Activated B cell treated with CpG ODN at 0.5 μM for 24 hours (primary cell): Measurements from ENCODE around the gene UST. TPM values are rescaled to one million over a fixed set of nuclear protein-coding genes. Genes with fewer than 3 reads are reported as not detected.
A peak's percentile ranks its signal among the peaks of the same experiment; 100 is the strongest.

Experiments used
- ATAC-seq: fragments of 200-7000 bp; cut with Tn5 transposase; one replicate; pipeline ENCODE4 v1.10.0; 2021; ENCODE audit warnings: low read depth, mild to moderate bottlenecking, moderate library complexity
- CTCF ChIA-PET: fragments of 350-600 bp; sonication (Branson Sonifier 250); formaldehyde crosslinking; loops from one replicate; lab custom pipeline; 2021; ENCODE audit warnings: antibody characterized with exemption; lab: Charles Lee
- POLR2A ChIA-PET: fragments of 350-600 bp; sonication (Branson Sonifier 250); formaldehyde crosslinking; loops from one replicate; lab custom pipeline; 2021; ENCODE audit warnings: antibody characterized with exemption; lab: Charles Lee
- DNase-seq: peaks from one replicate; pipeline ENCODE4 v3.0.0; 2022
- H3K27ac Mint-ChIP-seq: one replicate; pipeline ENCODE4 v1.8.0; 2020; ENCODE audit warnings: mixed read lengths
- H3K27me3 Mint-ChIP-seq: one replicate; pipeline ENCODE4 v1.8.0; 2021; ENCODE audit warnings: mixed read lengths
- H3K36me3 Mint-ChIP-seq: one replicate; pipeline ENCODE4 v1.8.0; 2021; ENCODE audit warnings: low read depth, mixed read lengths
- H3K4me1 Mint-ChIP-seq: one replicate; pipeline ENCODE4 v1.8.0; 2021; ENCODE audit warnings: mixed read lengths
- H3K4me3 Mint-ChIP-seq: one replicate; pipeline ENCODE4 v1.8.0; 2020; ENCODE audit warnings: mild to moderate bottlenecking, mixed read lengths
- H3K9me3 Mint-ChIP-seq: one replicate; pipeline ENCODE4 v1.8.0; 2020; ENCODE audit warnings: mixed read lengths
- intact Hi-C: fragments of 100-400 bp; cut with micrococcal nuclease; formaldehyde crosslinking; loops from one replicate; pipeline ENCODE4 v1.15.1; 2024
- total RNA-seq: library from RNA; stranded (reverse); gene quantifications from 2 replicates; pipeline ENCODE4 v1.2.3, GENCODE V29; 2022
- TF ChIP-seq, protein P1 (sequence below): fragments of 200-600 bp; IDR thresholded peaks from one replicate; pipeline ENCODE4 v1.8.0; 2022; ENCODE audit warnings: antibody characterized with exemption, mild to moderate bottlenecking

The UST gene
- total RNA-seq, 1 donor from 2014 or later, result 18.1 TPM

DNA sequence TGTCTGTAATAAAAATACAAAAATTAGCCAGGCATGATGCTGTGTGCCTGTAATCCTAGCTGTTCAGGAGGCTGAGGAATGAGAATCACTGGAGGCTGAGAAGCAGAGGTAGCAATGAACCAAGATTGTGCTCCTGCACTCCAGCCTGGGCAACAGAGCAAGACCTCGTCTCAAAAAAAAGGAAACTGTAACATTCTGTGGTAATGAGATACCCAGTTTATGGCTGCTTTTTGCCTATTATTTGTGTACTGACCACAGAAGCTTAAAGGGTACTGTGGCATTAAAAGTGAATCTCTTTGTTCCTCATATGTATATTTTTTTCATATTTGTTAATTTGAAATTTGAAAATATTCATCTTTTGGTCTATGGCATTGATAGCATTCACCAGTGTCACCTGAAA lies 185.4 kb downstream of the UST start:
- intact Hi-C loops, result no loop called here
- TF ChIP-seq, protein P1, sequence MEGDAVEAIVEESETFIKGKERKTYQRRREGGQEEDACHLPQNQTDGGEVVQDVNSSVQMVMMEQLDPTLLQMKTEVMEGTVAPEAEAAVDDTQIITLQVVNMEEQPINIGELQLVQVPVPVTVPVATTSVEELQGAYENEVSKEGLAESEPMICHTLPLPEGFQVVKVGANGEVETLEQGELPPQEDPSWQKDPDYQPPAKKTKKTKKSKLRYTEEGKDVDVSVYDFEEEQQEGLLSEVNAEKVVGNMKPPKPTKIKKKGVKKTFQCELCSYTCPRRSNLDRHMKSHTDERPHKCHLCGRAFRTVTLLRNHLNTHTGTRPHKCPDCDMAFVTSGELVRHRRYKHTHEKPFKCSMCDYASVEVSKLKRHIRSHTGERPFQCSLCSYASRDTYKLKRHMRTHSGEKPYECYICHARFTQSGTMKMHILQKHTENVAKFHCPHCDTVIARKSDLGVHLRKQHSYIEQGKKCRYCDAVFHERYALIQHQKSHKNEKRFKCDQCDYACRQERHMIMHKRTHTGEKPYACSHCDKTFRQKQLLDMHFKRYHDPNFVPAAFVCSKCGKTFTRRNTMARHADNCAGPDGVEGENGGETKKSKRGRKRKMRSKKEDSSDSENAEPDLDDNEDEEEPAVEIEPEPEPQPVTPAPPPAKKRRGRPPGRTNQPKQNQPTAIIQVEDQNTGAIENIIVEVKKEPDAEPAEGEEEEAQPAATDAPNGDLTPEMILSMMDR, result no peak
- ChIA-PET CTCF (no interaction called here), POLR2A (no interaction called here)
- Mint-ChIP-seq H3K27ac (no peak overlapping the region), H3K36me3 (no peaks in the 10 kb centered on the region), H3K27me3 (no peaks in the 10 kb centered on the region), H3K4me3 (no peak overlapping the region), H3K4me1 (peaks cover 26% of the 10 kb centered on the region), H3K9me3 (no peaks in the 10 kb centered on the region)
- no peak for DNase-seq
- no peak for ATAC-seq

DNA sequence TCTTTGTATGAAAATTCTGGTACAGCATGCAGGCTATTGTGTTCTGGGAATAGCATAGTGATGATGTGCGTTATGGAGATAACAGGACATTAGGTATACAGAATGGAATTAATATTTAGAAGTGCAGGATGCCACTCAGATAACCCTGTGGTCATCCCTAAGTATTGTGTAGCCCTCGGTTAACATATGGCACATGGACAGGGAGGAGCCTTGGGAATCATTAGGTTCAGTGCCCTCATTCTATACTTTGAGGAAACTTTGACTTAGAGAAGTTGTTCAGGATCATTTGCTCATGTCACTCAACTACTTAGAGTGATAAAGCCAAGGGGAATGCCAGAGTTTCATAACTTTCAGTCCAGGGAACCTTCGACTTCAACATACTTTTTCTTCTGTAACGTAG lies 185.9 kb downstream of the UST start:
- POLR2A ChIA-PET, result no interaction called here
- TF ChIP-seq, protein P1, result no peak
- Mint-ChIP-seq H3K4me1 (peaks cover 26% of the 10 kb centered on the region), H3K4me3 (no peak overlapping the region), H3K9me3 (no peaks in the 10 kb centered on the region), H3K36me3 (no peaks in the 10 kb centered on the region), H3K27me3 (no peaks in the 10 kb centered on the region), H3K27ac (no peak overlapping the region)
- no peak for DNase-seq
- CTCF ChIA-PET, result interaction anchor here (3.3 kb wide), 1 partner anchor 355 kb away, joined by 12 read pairs; no protein-coding TSS in a partner anchor
- no peak for ATAC-seq
- intact Hi-C loops, result no loop called here

DNA sequence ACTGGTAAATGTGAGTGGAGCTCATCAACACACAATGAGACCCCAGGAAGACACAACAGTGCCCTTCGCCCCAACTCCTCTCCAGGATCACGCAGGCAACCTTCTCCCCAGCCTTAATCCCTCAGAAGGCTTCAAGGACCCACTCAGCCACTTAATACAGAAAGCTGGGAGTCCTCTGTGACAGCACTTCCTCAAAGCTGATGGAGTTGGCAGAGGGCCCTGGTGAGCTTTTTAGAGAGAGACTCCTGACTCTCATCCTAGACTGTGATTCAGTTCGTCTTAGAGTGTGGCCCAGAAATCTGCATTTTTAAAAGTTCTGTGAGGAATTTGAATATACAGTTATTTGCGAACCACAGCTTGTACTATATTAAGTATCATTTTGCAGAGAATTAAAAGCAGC lies 187.7 kb downstream of the UST start:
- TF ChIP-seq, protein P1, result no peak
- H3K36me3 Mint-ChIP-seq, result no peaks in the 10 kb centered on the region
- intact Hi-C loops, result no loop called here
- H3K27ac Mint-ChIP-seq, result no peak overlapping the region
- H3K4me1 Mint-ChIP-seq, result peaks cover 26% of the 10 kb centered on the region
- DNase-seq (no peak), ATAC-seq (peak; percentile 21)
- H3K9me3 Mint-ChIP-seq, result no peaks in the 10 kb centered on the region
- POLR2A ChIA-PET, result interaction anchor here (0.6 to 1.0 kb wide), 3 partner anchors 33 to 184 kb away, joined by 3 read pairs; no protein-coding TSS in a partner anchor
- H3K27me3 Mint-ChIP-seq, result no peaks in the 10 kb centered on the region
- CTCF ChIA-PET, result interaction anchor here (3.3 kb wide), 1 partner anchor 357 kb away, joined by 12 read pairs; no protein-coding TSS in a partner anchor
- H3K4me3 Mint-ChIP-seq, result no peak overlapping the region

DNA sequence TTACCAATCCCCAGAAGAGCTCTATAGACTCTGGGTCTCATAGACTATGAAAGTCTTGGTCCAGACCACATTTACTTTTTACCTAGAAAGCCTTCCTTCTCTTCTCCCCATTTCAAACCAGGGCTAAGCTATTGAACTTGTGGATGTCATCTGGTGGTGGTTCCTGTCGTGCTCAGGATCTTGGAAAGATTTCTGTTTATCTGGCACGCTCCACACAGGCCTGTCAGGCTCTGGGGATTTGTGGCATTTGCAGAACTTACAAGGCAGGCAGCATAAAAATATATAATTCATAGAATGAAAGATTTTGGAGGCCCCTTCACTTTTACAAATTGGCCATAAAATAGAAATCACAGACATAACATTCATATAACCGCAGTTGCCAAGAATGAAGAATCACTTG lies 188.1 kb downstream of the UST start:
- H3K4me3 Mint-ChIP-seq, result no peak overlapping the region
- no peak for DNase-seq
- CTCF ChIA-PET, result interaction anchor here (3.3 kb wide), 1 partner anchor 357 kb away, joined by 12 read pairs; no protein-coding TSS in a partner anchor
- POLR2A ChIA-PET, result interaction anchor here (0.6 to 1.0 kb wide), 2 partner anchors 145 to 184 kb away, joined by 3 read pairs; no protein-coding TSS in a partner anchor
- H3K27me3 Mint-ChIP-seq, result no peaks in the 10 kb centered on the region
- TF ChIP-seq, protein P1, result no peak
- H3K27ac Mint-ChIP-seq, result no peak overlapping the region
- intact Hi-C loops, result no loop called here
- H3K36me3 Mint-ChIP-seq, result no peaks in the 10 kb centered on the region
- no peaks in the 10 kb centered on the region for H3K9me3 Mint-ChIP-seq
- H3K4me1 Mint-ChIP-seq, result peaks cover 26% of the 10 kb centered on the region
- no peak for ATAC-seq

GRCh38 chr6:148935705-148936435 lies 189.0 kb downstream of the UST start:
- DNase-seq (no peak), ATAC-seq (no peak)
- TF ChIP-seq, protein P1, result no peak
- ChIA-PET POLR2A (no interaction called here), CTCF (interaction anchor here (3.3 kb wide), 1 partner anchor 358 kb away, joined by 12 read pairs; no protein-coding TSS in a partner anchor)
- H3K36me3 Mint-ChIP-seq, result no peaks in the 10 kb centered on the region
- peaks cover 24% of the 10 kb centered on the region for H3K4me1 Mint-ChIP-seq
- no peak overlapping the region for H3K4me3 Mint-ChIP-seq
- H3K9me3 Mint-ChIP-seq, result no peaks in the 10 kb centered on the region
- H3K27ac Mint-ChIP-seq, result no peak overlapping the region
- intact Hi-C loops, result no loop called here
- no peaks in the 10 kb centered on the region for H3K27me3 Mint-ChIP-seq
